EH (cell line): ENCODE results near the gene GABRB2.

Experiments
- DNase-seq: peaks from one replicate; pipeline ENCODE4 v3.0.0-alpha.2; 2015; ENCODE audit warnings: low read depth

The GABRB2 gene

DNA sequence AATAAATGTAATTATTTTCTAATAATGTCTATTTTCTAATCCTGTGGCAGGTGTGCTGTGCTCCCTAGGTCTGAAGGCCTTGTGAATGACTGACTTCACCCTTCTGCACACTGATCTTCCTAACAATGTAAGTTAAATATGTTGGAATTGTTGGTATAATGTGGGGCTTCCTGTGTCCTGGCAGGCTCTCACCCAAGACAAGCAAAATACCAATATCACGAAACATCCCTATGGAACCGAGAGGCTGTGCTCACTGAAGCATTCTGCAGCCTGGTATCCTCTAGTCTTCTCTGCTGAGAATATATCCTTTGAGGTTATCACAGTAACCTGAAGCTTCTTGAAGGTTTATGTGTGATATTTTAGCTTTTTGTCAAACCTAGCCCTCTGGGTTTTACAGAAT lies 159.4 kb downstream of the GABRB2 start:
- DNase-seq = no peak

DNA sequence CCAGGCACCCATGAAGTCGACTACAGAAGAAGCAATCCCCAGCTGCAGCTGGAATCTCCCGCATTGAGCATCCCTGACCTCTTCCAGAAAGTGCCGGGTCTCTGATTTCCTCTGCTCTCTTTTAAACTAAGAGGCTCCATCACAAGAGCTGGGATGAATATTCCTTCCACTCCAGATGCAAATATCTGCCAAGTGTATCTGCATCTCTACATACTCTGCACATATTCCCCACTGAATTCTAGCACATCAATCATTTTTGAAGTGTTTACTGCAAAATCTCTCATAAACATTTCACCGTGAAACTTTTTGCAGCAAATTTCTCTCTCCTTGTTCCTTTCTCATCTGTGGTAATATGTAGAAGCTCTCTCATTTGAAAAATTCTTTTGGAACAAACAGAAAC lies 161.5 kb downstream of the GABRB2 start:
- DNase-seq = no peak

DNA sequence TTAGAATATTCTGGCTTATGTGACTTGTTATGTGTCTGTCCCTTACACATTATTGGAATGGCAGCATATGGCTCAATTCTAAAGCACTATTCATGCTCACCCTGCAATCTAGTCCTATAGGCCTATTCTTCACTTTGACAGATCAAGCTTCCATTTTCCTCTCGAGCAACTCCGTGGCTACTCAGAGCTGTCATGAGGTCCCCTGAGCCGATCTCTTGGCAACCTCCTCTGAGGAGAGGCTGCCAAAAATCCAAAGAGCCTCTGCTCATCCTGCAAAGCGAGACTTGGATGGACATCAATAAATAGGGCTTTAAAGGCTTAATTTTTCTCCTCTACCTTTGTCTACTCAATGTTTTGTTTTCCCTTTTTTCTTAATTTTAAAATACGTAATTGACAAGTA lies 163.8 kb downstream of the GABRB2 start:
- no peak for DNase-seq

DNA sequence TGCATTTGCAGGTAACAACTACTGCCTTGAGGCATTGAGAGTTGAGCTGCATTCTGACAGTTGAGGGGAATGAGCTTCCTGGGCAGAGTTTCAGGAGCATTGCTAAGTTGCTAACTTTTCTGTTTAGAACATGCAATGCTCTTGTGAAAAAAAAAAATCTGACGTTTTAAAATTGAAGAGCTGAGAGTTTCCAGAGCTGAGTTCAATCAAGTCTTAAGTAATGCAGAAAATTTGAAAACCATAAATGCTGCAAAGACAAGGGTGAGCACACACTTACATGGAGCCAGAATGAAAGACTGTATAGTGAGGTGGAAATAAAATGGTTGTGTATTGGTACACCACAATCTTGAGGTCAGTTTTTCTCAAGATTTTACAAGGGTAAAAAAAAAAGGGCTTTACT lies 166.0 kb downstream of the GABRB2 start:
- no peak for DNase-seq

DNA sequence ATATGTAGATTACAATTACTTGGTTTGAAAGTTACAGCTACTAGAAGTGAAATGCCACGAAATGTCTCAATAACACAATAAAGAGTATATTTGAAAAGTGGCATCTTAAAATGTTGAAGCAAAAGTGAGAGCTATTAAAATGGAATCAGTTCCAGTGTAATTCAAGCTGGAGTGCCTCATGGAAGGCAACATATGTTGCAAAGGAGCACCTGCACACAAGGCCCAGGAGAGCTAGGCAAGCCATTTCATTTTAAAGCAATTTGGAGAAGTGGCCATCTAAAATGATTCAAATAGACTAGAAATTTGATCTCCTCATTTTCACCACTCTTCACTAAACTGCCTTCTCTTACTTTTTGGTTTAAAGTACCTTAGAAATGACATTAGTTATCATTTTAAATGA lies 167.8 kb downstream of the GABRB2 start:
- no peak for DNase-seq

DNA sequence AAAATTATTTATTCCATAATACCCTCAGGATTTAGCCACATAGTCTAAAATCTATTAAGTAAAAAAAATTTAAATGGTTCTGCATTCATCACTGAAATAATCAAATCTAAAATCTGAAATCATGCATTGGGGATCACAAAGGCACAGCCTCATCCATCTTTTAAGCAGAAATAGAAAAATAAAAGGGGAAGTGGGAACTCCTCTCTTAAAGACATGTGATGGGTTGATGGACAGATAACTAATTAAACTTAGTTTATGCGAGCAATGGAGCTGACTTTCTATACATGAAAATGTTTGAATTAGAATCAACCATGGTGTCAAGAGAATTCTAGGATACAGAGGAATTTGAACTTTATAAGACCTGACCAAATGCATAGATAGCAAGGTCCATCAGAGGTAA lies 170.5 kb downstream of the GABRB2 start:
- DNase-seq = no peak

DNA sequence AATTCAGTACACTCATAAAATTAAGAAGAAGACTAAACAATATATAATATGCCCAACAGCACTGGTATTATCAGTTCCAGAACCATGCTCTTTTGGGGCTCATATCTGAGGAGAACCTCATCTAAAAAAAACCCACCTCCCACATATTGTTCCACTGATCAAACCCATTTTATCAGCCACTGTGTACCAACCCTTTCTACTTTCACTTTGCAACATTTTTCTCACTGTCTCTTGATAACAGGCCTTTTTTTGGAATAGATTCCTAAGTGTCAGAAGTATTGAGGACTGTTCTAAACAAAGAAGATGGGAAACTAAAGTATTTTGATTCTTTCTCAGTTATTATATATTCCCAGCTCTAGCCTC lies 173.2 kb downstream of the GABRB2 start:
- no peak for DNase-seq

DNA sequence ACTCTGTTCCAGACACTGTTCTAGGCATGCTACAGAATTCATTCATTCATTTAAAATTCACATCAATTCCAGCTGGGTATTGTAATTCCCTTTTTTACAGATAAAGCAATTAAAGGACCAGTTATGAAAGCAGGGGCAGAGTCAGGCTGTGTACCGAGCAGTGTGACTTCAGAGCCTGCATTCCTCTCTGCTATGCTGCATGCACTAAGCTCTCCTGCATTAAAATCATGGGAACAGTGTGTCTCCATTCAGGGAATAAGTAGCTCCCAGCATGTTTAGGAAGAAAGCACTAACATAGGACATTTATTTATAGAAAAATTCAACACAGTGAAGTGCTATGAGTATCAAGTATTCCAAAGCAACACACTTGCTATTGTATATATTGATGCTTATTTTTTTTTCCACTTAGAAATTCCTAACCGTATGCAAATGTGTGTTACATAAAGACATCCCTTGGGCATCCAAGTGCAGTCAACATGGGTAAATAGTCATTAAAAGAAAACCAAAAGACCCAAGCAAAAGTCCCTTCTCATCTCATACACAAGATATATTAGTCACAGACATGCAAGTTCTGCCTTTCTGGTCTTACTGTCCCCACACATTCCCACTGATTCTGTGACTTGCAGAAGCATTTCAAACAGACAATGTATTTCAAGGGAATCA lies 173.7 kb downstream of the GABRB2 start:
- no peak for DNase-seq

DNA sequence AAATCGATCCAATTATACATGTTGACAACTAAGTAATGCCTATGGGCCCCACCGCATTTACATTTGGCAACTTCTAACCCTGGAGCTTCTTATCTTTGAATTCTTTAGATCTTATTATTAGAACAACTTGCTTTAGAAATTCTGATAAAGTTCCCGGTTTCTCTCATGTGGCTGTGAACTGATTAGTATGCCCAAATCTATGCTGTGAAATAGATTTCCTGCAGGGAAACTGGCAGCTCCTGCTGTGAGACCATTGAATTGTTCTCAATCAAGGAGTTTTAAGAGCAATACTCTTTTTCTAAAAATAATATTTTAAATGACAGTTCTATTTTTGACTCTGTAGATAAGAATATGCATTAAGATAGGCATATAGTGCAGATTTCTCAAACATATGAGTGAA lies 177.5 kb downstream of the GABRB2 start:
- DNase-seq = no peak

DNA sequence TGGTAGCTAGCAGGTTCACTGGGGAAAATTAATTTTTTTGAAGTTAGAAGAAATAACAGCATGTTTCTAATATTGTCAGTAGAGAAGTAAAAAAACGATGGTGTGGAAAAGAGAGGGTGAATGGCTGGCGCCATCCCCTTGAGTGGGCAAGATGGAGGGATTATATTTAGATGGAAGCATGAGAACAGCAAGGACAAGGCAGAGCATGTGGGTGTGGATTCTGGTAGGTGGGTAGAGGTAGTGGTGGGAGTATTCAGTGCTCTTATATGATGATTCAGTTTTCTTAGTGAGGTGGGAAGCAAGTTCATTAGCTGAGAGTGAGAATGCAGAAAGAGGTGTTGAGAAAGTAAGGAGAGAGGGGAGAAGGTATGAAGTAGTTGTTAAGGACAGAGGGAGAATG lies 188.1 kb downstream of the GABRB2 start:
- no peak for DNase-seq

DNA sequence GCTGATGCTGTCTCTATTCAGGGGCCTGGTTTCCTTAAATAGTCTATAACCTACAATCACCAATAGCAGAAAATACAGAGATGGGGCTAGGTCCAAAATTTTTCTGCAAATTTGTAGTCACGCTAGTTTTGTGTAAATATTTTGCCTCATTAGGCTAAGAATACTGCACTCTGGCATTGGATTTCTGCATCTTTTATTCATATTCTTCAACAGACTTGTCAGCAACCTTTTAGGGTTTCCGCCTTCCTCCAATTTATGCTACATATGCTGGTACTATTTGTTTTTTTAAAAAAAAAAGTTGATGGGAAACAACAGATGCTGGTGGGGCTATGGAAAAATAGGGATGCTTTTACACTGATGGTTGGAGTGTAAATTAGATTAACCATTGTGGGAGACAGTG lies 202.3 kb downstream of the GABRB2 start:
- DNase-seq = no peak

DNA sequence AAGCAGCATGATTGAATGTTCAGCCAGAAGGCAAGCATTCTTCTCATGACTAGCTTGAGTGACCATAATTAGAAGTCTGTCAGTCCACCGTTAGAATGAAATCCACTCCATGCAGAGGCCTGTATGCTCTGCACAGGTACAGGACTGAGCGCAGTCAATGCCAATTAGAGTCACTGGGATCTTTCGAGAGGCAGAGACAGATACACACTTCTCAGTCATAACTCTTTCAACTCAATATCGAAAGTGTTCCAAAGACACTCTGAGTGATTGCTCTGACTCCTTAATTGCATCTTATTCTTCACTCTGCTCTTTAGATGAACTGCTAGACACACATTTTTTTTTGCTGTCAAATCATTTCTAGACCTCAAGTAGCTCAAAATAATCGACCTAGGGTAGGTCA lies 203.6 kb downstream of the GABRB2 start:
- DNase-seq = no peak

DNA sequence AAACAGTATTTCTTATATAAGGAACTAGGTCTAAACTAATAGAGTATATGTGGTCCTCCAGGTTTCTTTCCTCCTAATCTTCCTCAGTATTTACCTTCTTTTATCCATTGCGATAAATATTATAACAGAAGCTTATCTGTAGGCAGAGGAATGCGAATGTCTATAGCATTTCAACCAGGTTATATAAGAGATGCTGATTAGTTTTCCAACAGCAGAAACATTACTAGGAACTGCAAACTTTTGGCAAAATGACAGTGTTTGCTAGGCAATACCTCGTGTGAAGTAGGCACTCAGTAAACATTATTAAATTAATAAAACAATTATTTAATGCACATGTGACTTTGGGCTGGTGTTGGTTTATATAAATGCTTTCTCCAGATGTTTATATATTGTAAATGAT lies 206.5 kb downstream of the GABRB2 start:
- DNase-seq = no peak

DNA sequence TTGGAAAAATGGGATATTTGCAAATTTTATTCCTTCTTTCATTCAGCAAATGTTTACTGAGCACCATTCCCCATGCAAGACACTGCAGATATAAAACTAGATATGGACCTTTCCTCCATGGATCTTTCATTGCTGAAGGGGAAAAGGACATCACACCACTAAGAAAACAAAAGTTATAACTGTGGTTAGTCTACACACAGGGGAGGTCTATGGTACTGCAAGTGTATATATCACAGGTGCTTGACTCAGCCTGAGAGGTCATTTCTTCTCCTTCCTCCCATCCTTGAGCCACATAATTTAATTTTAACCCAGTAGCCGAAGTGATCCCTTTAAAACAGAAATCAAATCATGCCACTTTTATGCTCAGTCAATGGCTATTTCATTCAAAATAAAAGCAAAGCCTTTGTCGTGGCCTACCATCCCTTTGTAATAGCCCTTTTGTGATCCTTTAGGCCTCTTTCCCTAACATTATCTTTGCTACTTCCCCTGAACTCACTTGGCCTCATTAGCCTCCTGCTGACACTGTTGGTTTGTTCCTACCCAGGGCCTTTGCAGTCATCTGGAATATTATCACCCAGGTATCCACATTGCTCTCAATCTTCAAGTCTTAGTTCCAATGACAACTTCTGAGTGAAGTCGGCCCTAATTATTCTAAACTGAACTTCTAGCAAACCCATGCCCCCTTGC lies 213.2 kb downstream of the GABRB2 start:
- no peak for DNase-seq

DNA sequence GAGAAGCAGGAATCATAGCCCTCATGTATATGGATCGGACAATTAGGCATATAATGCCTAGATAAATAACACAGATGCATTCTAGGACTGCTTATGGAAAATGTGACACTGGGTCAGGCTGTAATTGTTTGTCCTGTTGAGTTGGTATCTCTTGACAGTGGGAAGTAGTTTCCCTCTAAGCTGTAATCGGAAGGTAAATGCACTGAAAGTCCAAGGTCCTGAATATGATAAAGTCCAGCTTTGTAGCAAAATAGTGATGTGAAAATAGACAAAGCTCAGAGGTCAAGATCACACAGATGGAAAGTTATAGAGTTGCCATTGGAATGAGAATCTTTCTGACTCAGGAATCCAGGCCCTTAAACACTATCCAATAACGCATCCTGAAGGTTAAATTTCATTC lies 214.2 kb downstream of the GABRB2 start:
- no peak for DNase-seq

DNA sequence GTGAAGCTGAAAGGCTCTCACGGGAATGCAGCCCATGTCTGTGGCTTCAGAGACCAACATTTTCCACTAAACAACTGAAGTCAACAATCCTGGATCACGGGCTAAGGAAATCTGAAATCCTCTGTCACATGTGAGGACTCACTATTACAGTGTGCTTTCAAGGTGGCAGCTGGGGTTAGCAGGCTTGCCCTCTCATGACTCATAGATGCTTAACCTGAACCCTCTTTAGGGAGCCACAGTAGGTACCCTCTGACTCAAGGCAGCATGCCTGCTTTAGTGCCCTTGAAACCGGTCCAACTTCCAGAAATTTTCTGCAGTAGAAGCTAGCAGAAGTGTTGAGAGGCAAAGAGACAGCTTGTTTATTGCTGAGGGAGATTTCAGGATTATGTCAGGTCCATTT lies 232.5 kb downstream of the GABRB2 start:
- DNase-seq = no peak

DNA sequence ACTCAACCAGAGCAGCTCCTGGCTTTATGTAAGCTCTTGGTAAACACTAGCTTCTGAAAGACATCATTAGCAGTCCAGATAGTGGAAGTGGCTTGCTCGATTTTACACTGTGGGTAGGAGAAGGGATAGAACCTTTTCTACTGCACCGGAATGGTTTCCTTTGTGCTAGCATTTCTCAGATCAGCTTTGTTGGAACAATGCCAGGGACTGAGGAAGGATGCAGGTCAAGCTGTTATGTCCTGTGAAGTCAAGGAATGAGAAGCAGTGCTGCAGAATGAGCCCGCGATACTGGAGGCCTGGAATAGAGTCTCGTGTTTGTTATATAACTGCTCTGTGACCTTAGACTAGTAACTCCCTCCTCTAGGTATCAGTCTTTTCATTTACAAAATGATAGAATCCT lies 233.6 kb downstream of the GABRB2 start:
- DNase-seq = no peak

DNA sequence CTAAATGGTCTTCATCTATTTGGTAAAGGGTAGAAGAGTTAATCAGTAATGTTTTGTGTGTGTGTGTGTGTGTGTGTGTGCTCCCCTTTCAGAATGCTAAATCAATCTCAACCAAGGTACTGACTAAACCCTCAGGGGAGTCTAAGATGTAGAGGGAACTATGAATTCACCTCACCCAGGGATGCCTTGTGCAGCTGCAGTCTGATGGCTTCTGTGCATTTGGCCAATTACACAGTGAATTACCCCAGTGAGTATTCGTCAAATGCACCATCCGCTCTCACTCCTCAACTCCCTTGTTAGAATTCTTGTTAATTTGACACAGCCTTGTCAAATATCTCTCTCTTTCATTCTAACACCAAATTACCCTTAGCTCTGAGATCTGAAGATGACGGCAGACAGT lies 234.6 kb downstream of the GABRB2 start:
- DNase-seq = no peak

DNA sequence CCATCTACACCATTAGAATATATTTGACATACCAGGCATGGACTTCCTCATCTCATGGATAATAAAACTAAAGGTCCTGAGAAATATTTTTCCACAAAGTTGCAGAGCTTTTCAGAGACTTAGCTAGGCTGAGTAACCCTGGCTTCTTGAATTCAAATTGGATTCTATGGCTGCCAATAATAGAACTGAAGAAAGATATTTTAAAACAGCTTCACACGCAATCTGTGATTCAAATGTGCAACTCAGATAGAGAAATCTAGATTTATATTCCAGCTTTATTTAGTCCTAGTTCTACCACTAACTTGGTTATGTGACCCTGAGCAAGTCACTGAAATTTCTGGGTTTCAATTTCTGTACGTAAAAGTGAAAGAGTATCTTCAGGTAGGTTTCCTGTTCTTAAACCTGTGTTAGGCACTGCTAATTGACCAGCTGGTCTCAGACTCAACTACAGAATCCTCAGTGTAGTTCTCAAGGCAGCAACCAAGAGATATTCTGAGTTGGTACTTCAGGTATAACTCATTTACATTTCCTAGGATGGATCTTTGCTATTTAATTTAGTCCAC lies 235.3 kb downstream of the GABRB2 start:
- no peak for DNase-seq

DNA sequence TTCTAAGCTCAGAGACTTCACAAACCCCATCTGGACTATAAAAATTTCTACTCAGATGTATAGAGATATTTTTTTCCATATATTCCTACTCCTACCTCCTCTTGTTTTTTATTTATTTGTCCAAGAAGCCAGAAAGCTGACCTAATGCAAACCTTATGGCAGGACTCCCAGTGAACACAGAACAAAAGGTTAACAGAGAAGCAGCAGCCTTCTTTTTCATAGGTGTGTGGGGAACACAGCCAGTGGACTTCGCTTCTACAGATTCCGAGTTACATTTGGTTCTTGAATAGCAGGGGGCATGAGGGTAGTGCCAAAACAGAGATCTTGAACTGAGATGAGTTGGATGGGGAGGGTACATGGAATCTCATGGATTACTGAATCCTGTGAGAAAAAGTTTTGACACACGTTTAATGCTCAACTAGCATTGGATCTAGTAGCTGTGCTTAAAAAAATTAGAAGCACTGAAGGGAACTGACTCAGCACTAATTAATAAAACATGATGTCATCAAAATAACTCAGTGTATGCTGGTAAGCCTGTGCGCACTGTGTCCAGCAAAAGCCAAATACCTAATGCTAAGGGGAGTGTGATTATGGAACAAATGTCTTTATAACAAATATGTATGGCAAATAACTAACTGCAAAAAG lies 240.1 kb downstream of the GABRB2 start:
- no peak for DNase-seq

DNA sequence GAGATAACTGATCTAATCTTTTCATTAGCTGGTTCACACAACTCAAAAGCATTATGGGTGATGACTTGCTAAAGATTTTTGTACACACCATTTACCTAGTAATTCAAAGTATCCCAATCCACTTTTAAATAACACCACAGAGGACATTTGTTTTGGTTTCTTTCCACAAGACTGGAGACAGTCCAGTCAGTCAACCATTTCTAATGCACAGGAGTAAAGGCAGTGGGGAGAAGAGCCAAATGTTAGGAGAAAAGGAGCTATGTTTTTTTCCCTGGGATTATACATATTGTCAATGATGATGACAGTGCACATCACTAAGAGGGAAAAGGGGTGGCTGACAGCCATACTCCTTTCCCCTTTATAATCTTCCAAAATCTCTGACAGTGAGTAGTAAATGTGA lies 240.9 kb downstream of the GABRB2 start:
- no peak for DNase-seq

DNA sequence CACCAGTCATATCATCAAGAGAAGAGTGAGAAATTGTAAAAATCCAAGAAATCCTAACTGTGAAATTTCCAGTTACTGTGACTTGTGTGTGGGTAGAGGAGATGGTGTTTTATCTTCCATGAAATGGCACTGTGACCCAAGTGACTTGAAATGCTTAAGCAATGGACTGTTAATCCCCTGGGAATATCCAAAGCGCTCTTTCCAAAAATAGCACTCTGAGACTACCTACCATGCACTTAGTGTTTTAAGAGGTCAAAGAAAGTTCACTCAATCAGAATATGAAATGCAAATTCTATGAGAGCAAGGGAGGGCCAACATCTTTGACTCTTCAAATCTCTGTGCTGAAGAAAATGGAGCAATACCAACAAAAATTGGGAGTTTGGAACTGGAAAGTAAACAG lies 244.0 kb downstream of the GABRB2 start:
- DNase-seq = no peak

DNA sequence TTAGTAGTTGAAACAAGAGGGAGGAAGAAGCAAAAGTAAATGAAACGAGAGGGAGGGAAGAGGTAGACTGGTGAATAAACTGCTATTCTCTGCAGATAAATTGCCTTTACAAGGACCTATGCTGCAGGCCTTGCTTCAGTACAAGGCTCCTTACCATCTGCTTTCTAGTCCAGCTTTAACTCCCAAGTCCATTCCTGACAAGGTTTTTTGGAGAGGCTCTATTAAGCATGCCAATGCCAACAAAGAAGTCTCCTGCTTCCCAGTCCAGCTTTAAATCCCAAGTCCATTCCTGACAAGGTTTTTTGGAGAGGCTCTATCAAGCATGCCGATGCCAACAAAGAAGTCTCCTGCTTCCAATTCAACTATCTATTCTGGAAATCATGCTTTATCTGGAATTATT lies 244.9 kb downstream of the GABRB2 start:
- no peak for DNase-seq

DNA sequence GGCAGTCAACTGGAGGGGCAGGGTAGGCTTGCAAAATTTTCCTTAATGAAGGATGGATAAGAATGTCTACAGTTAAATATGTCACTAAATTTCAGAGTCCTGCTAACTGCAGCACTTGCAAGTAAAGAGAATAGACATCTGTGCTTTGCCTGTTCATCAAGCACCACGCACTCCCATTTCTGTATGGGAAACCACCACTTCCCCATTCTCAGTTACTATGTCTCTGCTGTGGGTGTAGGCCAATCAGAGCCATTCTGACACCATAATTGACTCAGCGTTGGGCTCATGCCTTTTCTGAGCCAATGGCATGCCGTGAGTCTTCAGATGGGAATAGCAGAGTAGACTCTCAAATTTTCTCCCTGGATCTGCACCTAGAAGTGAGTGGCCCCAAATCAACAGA lies 247.5 kb downstream of the GABRB2 start:
- no peak for DNase-seq
